Measurements from ENCODE around the gene BAIAP2L1. TPM values are rescaled to one million over a fixed set of nuclear protein-coding genes. Genes with fewer than 3 reads are reported as not detected.

BAIAP2L1 gene
- total RNA-seq, 8 experiments from 2014 or later = 0.66 to 2.5 (median 1.4) TPM

DNA sequence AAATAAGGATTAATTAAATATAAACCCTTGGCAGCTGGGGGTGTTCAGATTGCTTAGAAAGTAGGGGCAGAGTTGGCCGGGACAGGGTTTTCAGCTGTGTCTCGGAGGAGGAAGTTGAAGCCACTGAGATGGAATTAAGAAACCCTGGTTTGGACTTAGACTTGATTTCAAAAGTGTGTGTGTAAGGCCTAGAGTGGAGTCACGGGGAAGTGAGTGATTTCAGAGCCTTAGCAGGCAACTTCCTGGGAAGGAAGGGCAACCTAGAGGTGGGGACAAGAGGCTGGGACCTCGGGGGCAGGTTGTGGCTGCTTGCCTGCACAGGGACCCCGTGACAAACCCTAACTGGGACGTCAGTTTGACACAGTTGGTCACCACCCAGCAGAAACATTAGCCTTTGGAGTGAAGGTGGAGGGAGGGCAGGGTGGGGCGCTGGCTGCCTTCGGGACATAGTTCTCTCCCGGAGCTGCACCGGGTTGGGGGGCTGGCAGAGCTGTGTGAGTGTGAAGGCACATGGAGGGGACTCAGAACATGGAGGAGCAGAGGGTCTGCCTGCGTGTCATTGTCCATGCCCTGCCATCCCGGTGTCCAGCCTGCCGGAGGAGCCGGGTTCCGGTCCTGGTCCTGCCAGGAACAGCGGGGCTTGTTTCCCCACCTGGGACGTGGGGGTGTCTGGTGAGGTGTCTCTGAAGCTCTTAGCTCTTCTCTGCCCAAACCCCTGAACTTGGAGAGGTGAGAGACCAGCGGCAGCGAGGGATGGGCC, 117.6 kb downstream of the BAIAP2L1 start:
- H3K27ac ChIP-seq = no peak overlapping the region
- in situ Hi-C loops (cut with MboI; ENCODE audit: low pct_unique_long_range_greater_than_20kb in 2 of 9, low sequenced_read_pairs in 9 of 9, unreplicated experiment in 9 of 9) = loop anchor here in 1 of 9 experiments (25.0 kb wide), 1 partner anchor 554 kb away; no protein-coding TSS in a partner anchor

DNA sequence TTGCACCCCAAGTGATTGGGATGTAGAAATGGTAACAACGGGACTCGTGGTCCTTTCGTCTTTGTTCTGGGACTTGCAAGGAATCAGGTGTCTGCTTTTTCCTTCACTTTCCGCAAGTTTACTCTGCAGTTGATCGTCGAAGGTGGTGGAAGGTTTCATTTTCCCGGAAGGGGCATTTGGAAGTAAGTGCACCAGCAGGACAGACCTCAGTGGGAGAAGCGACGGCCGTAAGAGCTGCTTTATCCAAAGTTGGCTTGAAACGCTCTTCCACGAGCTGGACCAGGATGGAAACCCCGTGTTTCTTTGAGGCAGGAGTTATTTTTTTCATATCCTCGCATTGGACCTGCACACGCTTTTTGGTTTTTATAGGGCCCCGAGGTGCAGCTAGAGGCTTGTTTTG, 118.2 kb downstream of the BAIAP2L1 start:
- Histone ChIP-seq H3K4me3 (peak overlapping the region; percentile 86 to 100 (median 95)), H3K4me1 (replicated peaks in 1 of 2) (peaks cover 39 to 42% of the 10 kb centered on the region in 2 donors), H3K27ac (no peak overlapping the region)
- ATAC-seq (replicated peaks in 6 of 8) = no peak
- 3 to 22% (median 16%) methylated on average over 3 to 15 of the region's 16 CpGs; no CpG with 5 or more reads in 1 of the 10 experiments for WGBS, 10 experiments
- in situ Hi-C loops (cut with MboI; ENCODE audit: low pct_unique_long_range_greater_than_20kb in 2 of 9, low sequenced_read_pairs in 9 of 9, unreplicated experiment in 9 of 9) = loop anchor here in 1 of 9 experiments (25.0 kb wide), 1 partner anchor 555 kb away; no protein-coding TSS in a partner anchor

More for the DNA sequence above, 117.6 kb downstream of the BAIAP2L1 start:
- 0 to 55% (median 40%) methylated on average over 1 to 3 of the region's 19 CpGs; no CpG with 5 or more reads in 3 of the 10 experiments for WGBS, 10 experiments
- H3K4me1 ChIP-seq (replicated peaks in 1 of 2) = peaks cover 39 to 42% of the 10 kb centered on the region in 2 donors
- no peak for ATAC-seq (replicated peaks in 6 of 8)
- peak overlapping the region; percentile 86 to 100 (median 95) for H3K4me3 ChIP-seq

DNA sequence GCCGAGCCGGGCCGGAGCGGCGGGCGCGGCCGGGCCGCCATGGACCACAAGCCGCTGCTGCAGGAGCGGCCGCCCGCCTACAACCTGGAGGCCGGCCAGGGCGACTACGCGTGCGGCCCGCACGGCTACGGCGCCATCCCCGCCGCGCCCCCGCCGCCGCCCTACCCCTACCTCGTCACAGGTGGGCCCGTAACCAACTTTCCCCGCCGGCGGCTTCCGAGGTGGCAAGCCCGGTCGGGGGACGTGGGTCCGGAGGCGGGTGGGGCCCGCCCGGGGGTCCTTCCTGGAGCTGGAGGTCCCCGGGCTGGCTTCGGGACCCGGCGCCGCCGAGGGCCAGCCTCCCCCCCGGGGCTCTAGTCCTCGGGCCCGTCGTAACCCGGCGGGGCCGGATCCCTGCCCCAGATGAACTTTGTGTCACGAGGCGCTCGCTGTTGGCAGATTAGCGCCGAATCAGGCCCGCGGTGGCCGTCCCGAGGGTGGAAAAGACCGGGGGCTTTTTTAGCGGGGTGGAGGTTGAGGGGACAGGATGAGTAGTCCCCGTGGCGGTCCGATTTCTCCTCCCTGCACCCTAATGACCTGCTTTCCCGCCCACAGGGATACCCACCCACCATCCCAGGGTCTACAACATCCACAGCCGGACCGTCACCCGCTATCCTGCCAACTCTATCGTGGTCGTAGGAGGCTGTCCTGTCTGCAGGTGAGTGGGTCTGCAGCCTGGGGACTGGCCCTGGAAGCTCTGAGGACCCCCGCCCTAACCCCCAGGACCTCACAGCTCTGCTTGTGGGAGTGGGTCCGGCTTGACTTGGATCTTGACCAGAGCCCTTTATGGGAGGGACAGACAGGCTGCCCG, 118.9 kb downstream of the BAIAP2L1 start:
- Histone ChIP-seq H3K4me3 (peak overlapping the region; percentile 86 to 100 (median 95)), H3K4me1 (replicated peaks in 1 of 2) (peaks cover 39 to 42% of the 10 kb centered on the region in 2 donors), H3K27ac (peak overlapping the region; percentile 83 to 87)
- in situ Hi-C loops (cut with MboI; ENCODE audit: low pct_unique_long_range_greater_than_20kb in 2 of 9, low sequenced_read_pairs in 9 of 9, unreplicated experiment in 9 of 9) = loop anchor here in 1 of 9 experiments (25.0 kb wide), 1 partner anchor 555 kb away; no protein-coding TSS in a partner anchor
- peak; percentile 10 to 43 (median 30) for ATAC-seq (replicated peaks in 6 of 8)
- WGBS, 10 experiments = 0% methylated on average over 1 to 4 of the region's 77 CpGs; no CpG with 5 or more reads in 7 of the 10 experiments

DNA sequence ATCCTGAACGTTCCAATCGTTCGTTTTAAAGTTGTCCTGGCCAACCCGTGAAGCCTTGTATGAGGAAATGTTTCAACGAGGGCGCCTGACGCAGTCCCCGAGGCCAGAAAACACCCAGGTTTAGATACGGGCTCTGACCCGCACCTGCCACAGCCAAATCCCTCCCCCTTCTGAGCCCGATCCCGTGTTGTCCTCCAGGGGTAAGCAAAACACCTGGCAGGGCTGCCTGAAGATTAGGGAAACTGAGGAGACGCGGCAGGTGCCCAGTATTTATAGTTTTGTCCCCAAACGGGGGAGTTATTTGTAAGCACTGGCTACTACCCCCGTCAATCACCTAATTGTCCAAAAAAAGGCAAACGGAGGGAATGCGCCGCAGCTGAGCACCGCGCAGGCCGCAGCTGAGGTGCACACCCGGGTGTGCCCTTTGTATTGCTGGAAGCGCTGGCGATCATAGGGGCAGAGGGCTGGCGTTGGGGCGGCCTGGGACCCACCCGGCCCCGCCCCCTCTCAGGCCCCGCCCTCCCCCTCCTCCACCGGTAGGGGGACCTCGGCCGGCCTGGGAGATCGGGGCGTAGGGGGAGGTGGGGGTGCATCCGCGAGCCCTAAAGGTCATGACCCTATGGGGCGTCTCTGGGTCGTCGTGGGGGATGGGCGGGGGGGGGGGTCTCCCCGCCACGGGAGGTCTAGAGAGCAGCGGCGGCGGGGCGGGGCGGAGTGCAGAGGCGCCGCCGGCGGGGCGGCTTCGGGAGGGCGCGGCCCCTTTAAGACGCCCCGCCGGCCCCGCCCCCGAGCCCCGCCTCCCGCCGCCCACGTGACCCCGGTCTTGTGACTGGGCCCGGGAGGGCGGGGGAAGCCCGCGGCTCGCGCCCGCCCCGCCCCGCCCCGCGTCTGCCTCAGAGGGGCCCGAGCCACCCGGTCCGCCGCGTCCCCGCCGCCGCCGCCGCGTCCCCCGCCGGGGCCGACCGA, 119.8 kb downstream of the BAIAP2L1 start, which contains the start of gene BRI3:
TSS of gene BRI3 (plus strand) at position 896 of the 966 bp plus-strand sequence. CDS start 110 bp downstream, outside the sequence.
- Histone ChIP-seq H3K4me1 (replicated peaks in 1 of 2) (peaks cover 34 to 35% of the 10 kb centered on the region in 2 donors), H3K27ac (peak within 1 kb of the TSS; percentile 83 to 87), H3K4me3 (peak within 1 kb of the TSS; percentile 86 to 100 (median 95))
- peak; percentile 37 to 83 (median 80) for ATAC-seq (replicated peaks in 6 of 8)
- in situ Hi-C loops (cut with MboI; ENCODE audit: low pct_unique_long_range_greater_than_20kb in 2 of 9, low sequenced_read_pairs in 9 of 9, unreplicated experiment in 9 of 9) = loop anchor here in 1 of 9 experiments (25.0 kb wide), 1 partner anchor 556 kb away; no protein-coding TSS in a partner anchor
- 0 to 22% (median 9%) methylated on average over 1 to 12 of the region's 92 CpGs; no CpG with 5 or more reads in 2 of the 10 experiments for WGBS, 10 experiments

GRCh38 chr7:98280296-98280695, 120.6 kb downstream of the BAIAP2L1 start:
- ATAC-seq (replicated peaks in 6 of 8) = no peak
- in situ Hi-C loops (cut with MboI; ENCODE audit: low pct_unique_long_range_greater_than_20kb in 2 of 9, low sequenced_read_pairs in 9 of 9, unreplicated experiment in 9 of 9) = loop anchor here in 1 of 9 experiments (25.0 kb wide), 1 partner anchor 557 kb away; no protein-coding TSS in a partner anchor
- peaks cover 28 to 29% of the 10 kb centered on the region in 2 donors for H3K4me1 ChIP-seq (replicated peaks in 1 of 2)
- peak overlapping the region in 3 of 5 donors; percentile 86 to 99 (median 95) for H3K4me3 ChIP-seq
- WGBS, 10 experiments = 10 to 100% (median 67%) methylated on average over 1 to 5 of the region's 7 CpGs; no CpG with 5 or more reads in 3 of the 10 experiments
- peak overlapping the region in 1 of 2 donors; percentile 78 for H3K27ac ChIP-seq

GRCh38 chr7:98278936-98279335, 122.0 kb downstream of the BAIAP2L1 start:
- WGBS, 10 experiments = 81 to 100% (median 88%) methylated on average over 1 to 4 of the region's 4 CpGs; no CpG with 5 or more reads in 5 of the 10 experiments
- Histone ChIP-seq H3K27ac (no peak overlapping the region), H3K4me3 (no peak overlapping the region), H3K4me1 (replicated peaks in 1 of 2) (peaks cover 14 to 16% of the 10 kb centered on the region in 2 donors)
- in situ Hi-C loops (cut with MboI; ENCODE audit: low pct_unique_long_range_greater_than_20kb in 2 of 9, low sequenced_read_pairs in 9 of 9, unreplicated experiment in 9 of 9) = loop anchor here in 1 of 9 experiments (25.0 kb wide), 1 partner anchor 558 kb away; no protein-coding TSS in a partner anchor
- ATAC-seq (replicated peaks in 6 of 8) = no peak

DNA sequence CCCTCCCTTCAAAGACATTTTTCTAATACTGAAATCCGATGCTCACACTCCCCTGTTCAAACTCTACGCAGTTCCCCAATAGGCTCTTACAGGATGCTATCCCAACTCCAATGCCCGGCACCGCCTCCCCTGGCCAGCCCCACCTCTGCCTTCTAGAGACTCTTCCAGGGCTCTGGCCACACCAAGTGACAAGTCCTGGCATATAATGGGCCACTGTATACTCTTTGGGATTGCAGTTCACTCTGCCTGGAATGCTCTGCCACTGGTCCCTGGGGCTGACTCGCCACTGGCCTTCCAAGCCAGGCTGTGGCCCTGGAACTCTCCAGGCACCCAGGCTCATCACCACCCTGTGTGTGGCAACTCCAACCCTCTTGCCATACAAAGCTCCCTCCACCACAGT, 122.5 kb downstream of the BAIAP2L1 start:
- H3K27ac ChIP-seq = no peak overlapping the region
- no peak for ATAC-seq (replicated peaks in 6 of 8)
- no peak overlapping the region for H3K4me3 ChIP-seq
- in situ Hi-C loops (cut with MboI; ENCODE audit: low pct_unique_long_range_greater_than_20kb in 2 of 9, low sequenced_read_pairs in 9 of 9, unreplicated experiment in 9 of 9) = loop anchor here in 1 of 9 experiments (25.0 kb wide), 1 partner anchor 559 kb away; no protein-coding TSS in a partner anchor
- 83 to 100% (median 100%) methylated on average over 1 to 2 of the region's 5 CpGs; no CpG with 5 or more reads in 5 of the 10 experiments for whole genome bisulfite sequencing, 10 experiments
- H3K4me1 ChIP-seq (replicated peaks in 1 of 2) = peaks cover 9 to 11% of the 10 kb centered on the region in 2 donors

GRCh38 chr7:98276241-98276761, 124.6 kb downstream of the BAIAP2L1 start:
- Histone ChIP-seq H3K4me1 (replicated peaks in 1 of 2) (peaks cover 0 to 4% of the 10 kb centered on the region in 2 donors), H3K4me3 (no peak overlapping the region), H3K27ac (no peak overlapping the region)
- WGBS, 10 experiments = 10 to 100% (median 89%) methylated on average over 1 to 5 of the region's 5 CpGs
- peak in 1 of 8 experiments; percentile 76 for ATAC-seq (replicated peaks in 6 of 8)
- in situ Hi-C loops (cut with MboI; ENCODE audit: low pct_unique_long_range_greater_than_20kb in 2 of 9, low sequenced_read_pairs in 9 of 9, unreplicated experiment in 9 of 9) = loop anchor here in 1 of 9 experiments (25.0 kb wide), 1 partner anchor 561 kb away; no protein-coding TSS in a partner anchor

GRCh38 chr7:98267303-98267702, 133.6 kb downstream of the BAIAP2L1 start:
- Histone ChIP-seq H3K4me1 (replicated peaks in 1 of 2) (no peaks in the 10 kb centered on the region), H3K27ac (no peak overlapping the region), H3K4me3 (no peak overlapping the region)
- WGBS, 10 experiments = 67 to 100% (median 100%) methylated on average over 1 to 2 of the region's 3 CpGs; no CpG with 5 or more reads in 6 of the 10 experiments
- in situ Hi-C loops (cut with MboI; ENCODE audit: low pct_unique_long_range_greater_than_20kb in 2 of 9, low sequenced_read_pairs in 9 of 9, unreplicated experiment in 9 of 9) = no loop called here
- ATAC-seq (replicated peaks in 6 of 8) = no peak

DNA sequence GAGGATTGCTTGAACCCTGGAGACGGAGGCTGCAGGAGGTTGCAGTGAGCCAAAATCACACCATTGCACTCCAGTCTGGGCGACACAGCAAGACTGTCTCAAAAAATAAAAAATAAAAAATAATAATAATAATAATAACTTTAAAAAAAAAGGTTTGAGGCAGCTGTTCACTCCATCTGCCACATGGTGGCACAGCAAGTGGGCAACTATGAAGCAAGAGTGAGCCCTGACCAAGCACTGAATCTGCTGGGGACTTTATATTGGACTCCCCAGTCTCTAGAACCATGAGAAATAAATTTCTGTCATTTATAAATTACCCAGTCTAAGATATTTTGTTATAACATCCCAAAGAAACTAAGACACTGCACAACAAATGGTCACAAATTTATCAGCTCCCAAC, 134.1 kb downstream of the BAIAP2L1 start:
- Histone ChIP-seq H3K4me3 (no peak overlapping the region), H3K4me1 (replicated peaks in 1 of 2) (no peaks in the 10 kb centered on the region), H3K27ac (no peak overlapping the region)
- WGBS, 10 experiments = 31 to 100% (median 67%) methylated on average over 1 to 2 of the region's 2 CpGs; no CpG with 5 or more reads in 3 of the 10 experiments
- in situ Hi-C loops (cut with MboI; ENCODE audit: low pct_unique_long_range_greater_than_20kb in 2 of 9, low sequenced_read_pairs in 9 of 9, unreplicated experiment in 9 of 9) = no loop called here
- ATAC-seq (replicated peaks in 6 of 8) = peak in 2 of 8 experiments; percentile 31 to 38

DNA sequence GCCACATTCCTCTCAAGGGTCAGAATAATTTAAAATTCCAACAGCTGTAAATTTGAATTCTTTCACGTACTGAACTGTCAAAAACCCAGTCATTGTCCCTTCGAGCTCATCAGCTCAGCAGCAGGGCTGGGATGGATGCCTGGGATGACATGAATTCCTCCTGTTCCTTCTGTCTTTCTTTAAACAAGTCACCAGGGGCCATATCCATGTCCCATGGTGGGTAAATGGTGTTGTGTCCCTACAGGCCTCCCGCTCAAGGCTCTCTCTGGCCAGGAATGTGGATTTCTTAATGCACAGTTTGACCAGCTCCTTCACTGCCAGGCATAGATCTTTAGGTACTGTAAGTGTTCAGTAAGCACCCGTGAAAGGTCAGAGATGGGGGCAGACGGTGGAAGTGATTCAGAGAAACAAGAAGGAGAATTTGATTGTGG, 135.0 kb downstream of the BAIAP2L1 start:
- WGBS, 10 experiments = 17 to 100% (median 57%) methylated on average over 1 to 4 of the region's 5 CpGs; no CpG with 5 or more reads in 3 of the 10 experiments
- in situ Hi-C loops (cut with MboI; ENCODE audit: low pct_unique_long_range_greater_than_20kb in 2 of 9, low sequenced_read_pairs in 9 of 9, unreplicated experiment in 9 of 9) = no loop called here
- Histone ChIP-seq H3K27ac (no peak overlapping the region), H3K4me3 (no peak overlapping the region), H3K4me1 (replicated peaks in 1 of 2) (no peaks in the 10 kb centered on the region)
- ATAC-seq (replicated peaks in 6 of 8) = peak in 3 of 8 experiments; percentile 26 to 67 (median 34)
